CD4-positive, alpha-beta T cell treated with Interleukin-12 subunit alpha and Interleukin-12 subunit beta, for 1 hour (primary cell): ENCODE data around the gene IQCE.

ENCODE experiments used
- DNase-seq: peaks from one replicate; pipeline ENCODE4 v3.0.0-alpha.2; 2020

The IQCE gene

GRCh38 chr7:2651336-2651735, 92.6 kb downstream of the IQCE start:
- DNase-seq = no peak

GRCh38 chr7:2651847-2652735, 93.3 kb downstream of the IQCE start:
- no peak for DNase-seq

GRCh38 chr7:2652736-2653060, 93.9 kb downstream of the IQCE start:
- no peak for DNase-seq

GRCh38 chr7:2654059-2654458, 95.3 kb downstream of the IQCE start:
- DNase-seq = no peak

- no peak for DNase-seq
Measured at GRCh38 chr7:2655870-2656614, 97.3 kb downstream of the IQCE start.

- DNase-seq = no peak
Measured at GRCh38 chr7:2657208-2657607, 98.4 kb downstream of the IQCE start.

GRCh38 chr7:2657920-2658671, 99.3 kb downstream of the IQCE start:
- no peak for DNase-seq

- DNase-seq = no peak
Measured at GRCh38 chr7:2658941-2659340, 100.2 kb downstream of the IQCE start.

- no peak for DNase-seq
Measured at GRCh38 chr7:2659556-2660358, 101.0 kb downstream of the IQCE start.

- DNase-seq = no peak
Measured at GRCh38 chr7:2660359-2661095, 101.7 kb downstream of the IQCE start.

GRCh38 chr7:2661096-2661449, 102.3 kb downstream of the IQCE start:
- DNase-seq = no peak

- DNase-seq = no peak
Measured at GRCh38 chr7:2661602-2662272, 103.0 kb downstream of the IQCE start.

- DNase-seq = no peak
Measured at GRCh38 chr7:2662273-2663120, 103.7 kb downstream of the IQCE start.

GRCh38 chr7:2663121-2663886, 104.5 kb downstream of the IQCE start:
- no peak for DNase-seq

- DNase-seq = no peak
Measured at GRCh38 chr7:2663960-2664359, 105.2 kb downstream of the IQCE start.
